NCI-H1105 treated with DMSO at 0.1 percent for 48 hours (cell line): ENCODE measurements around the gene FAM168A.

Experiments used
- DNase-seq: peaks from one replicate; lab custom pipeline; 2025; lab: John Stamatoyannopoulos, UW

The FAM168A gene, protein sequence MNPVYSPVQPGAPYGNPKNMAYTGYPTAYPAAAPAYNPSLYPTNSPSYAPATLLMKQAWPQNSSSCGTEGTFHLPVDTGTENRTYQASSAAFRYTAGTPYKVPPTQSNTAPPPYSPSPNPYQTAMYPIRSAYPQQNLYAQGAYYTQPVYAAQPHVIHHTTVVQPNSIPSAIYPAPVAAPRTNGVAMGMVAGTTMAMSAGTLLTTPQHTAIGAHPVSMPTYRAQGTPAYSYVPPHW

DNA sequence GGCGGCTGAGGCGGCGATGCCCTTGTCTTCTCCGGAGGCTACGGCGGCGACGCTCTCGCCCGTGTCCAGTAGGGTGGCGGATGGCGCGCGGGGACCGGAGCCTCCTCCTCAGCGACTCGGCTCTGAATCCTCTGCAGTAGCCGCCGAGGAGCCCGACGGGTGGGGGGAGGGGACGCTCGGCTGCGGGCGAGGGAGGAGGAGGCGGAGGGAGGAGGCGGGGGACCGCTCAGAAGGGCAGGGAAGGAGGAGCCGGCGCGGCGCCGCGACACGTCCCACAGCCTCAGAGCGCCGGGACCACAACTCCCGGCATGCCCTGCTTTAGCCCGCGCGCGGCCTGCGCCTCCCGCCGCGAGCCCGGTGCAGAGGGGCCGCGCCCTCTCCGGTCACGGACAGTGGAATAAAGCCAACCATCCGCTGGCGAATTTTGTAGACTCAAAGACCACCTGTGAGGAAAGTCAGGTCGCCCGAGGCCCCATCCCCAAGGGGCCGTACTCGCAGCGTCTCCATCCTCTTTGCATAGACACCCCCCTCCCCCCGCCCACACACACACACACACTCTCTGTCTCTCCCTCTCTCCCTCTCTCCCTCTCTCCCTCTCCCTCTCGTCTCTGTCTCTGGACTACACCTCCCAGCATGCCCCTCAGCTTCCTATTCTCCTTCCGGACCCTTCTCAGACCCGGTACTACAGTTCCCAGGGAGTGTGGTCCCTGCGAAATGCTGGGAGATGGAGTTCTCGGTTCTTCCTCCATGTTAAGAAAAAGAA, at the start of gene FAM168A:
TSS of gene FAM168A (minus strand) at position 157 of the 763 bp plus-strand sequence. CDS start 129,638 bp downstream, outside the sequence.
- DNase-seq = peak; percentile 98

DNA sequence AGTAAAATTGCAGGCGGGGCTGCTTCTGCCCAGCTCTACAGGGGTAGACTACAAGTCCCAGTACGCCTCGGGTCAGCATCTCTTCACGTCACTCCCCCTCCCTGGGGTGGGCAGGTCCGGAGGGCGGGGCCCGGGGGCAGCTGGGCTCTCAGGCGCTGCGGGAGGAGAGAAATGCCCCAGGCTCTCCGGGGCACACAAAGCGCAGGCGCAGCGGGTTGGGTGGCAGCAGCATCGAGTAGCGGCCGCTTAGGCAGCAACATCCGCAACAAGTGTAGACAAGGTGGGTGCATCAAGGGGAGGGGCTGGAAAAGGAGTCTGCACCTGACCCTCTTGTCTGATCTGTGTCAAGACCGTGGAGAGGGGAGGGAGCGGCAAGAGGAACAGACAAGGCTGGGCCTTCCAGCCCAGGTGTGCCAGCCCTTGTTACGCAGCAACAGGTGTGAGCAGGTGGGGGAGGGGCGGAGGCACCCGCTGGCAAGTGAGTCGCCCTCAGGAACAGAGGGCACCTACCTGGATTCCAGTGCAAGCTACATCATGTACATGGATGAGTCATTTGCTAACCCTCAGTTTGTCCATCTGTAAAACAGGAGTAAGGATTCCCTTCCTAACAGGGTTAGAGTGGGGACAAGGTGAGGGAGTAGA, 49.7 kb upstream of the FAM168A start:
- DNase-seq = peak; percentile 98

DNA sequence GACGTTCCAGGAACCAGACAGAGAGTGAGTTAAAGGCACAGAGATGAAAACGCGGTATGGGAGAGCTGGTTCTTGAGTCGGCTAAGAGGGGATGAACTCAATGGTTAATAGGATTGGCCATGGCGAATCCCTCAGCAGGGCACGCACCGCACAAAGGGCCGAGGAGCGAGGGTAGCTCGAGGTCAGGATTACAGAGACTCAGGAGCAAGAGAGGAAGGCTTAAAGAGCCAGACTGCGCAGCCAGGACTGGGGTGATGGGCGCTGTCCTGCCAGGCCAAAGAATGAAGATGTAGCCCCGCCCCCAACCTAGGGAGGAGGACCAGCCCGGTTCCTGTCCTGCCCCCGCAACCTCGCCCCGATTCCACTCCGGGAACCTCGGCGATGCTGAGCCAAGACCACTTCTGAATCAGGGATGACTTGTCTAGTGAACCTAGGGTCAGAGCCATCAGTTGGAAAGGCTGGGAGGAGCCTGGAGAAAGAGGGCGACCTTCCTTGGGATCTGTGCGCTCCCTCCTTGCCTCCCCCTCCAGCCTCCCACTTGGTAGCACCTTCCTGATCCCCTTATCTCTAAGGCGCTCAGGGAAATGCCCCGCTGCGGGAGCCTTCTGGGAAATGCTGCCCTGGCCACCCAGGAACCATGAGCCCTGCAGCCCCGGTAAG, 48.2 kb upstream of the FAM168A start, which contains the start of gene PLEKHB1:
TSS of gene PLEKHB1 (plus strand) at position 610 of the 660 bp plus-strand sequence. CDS start at position 638, 28 bp downstream.
- DNase-seq = no peak

DNA sequence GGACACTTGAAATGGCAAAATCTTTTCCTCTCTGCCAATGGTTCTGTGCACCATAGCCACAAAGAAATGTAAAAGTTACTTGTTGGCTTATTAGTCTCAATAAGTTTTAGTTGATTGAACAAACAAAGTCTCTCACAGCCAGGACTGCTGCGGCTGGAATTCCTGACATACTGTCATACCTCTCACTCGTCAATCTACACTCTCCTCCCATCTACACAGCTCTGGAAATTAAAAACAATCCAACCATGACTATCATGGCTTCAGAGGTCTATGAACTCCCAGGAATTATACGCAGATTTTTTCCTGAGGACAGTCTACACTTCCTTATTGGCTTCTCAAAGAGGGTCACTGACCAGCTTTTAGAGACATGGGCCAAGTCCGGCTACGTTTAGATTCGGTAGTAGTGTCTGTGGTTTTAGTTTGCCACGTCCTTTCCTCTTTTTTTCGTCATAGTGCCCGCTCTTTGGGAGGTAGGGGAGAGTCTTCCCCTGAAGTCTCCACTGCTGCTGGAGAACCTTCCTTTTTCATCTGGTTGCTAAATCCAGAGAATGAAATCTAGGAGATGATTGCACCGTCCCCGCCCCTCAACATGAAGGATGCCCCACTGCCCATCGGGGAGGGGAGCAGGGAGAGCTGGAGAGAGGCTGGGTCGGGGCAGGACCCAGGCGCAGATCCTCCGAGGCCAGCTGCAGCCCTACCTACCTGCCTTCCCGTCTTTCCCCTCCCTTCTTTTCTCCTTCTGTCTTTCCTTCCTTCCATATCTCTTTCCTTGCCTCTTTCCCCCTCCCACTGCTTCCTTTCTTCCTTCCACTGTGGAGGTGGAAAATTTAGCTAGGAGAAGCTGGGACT, 47.4 kb upstream of the FAM168A start:
- DNase-seq = no peak

DNA sequence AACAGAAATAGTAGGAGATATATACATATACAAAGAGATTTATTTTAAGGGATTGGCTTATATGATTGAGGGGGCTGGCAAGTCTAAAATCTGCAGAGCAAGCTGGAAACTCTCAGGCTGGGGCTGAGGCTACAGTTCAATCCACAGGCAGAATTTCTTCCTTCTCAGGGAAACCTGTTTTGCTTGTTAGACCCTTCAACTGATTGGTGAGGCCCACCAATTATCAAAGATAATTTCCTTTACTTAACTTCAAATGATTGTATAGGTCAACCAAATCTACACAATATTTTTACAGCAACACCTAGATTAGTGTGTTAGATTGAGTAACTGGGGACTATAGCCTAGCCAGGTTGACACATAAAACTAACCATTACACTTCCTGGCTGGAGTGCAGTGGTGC, 43.8 kb upstream of the FAM168A start:
- no peak for DNase-seq

DNA sequence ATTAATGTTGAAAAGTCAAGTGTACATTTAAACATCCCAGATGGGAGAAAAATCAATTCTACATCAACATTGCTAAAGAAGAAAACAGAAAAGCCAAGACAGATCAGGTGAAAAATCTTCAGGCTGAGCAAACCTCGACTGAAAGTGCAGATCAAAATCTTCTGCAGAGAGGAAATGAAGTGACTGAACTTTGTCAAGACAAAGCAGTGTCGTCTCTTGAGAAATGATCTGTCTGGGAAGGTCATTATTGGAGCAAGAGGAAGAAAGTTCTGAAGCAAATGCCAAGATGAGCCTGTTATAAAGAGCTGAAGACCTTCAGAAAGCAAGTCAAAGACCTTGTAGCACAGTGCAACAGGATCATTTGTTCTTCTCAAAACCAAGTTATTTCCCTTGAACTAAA, 42.7 kb upstream of the FAM168A start:
- no peak for DNase-seq

DNA sequence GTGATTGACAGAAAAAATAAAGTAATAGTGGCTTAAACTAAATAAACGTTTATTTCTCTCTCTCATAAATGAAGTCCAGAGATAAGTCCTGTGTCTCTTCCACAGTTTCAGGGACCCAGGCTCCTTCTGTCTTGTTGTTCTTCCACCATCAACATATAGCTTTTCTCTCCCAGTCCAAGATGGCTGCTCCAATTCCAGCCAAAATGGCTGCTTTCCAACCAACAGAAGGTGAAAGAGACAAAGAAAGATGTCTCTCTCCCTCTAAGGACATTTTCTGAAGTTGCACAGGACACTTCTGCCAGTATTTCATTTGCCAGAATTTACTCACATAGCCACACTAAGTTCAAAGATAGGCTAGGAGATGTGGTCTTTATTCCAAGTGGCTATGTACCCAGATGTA, 39.1 kb upstream of the FAM168A start:
- DNase-seq = peak; percentile 6

DNA sequence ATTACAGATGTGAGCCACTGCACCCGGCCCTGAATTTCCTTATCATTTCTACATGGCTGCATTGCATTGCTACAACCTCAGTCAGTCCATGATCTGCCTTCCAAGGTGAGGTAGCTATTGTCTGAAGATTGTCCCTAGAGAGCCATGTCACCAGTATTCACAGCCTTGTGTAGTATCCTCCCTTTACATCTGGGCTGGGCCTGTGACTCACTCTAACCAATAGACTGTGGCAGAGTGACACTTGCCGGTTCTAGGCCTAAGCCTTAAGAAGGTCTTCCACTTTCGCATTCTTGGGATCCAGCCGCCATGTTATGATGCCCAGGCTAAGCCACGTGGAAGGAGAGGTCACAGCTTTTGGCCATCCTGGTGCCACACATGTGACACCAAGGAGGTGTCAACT, 38.3 kb upstream of the FAM168A start:
- no peak for DNase-seq

DNA sequence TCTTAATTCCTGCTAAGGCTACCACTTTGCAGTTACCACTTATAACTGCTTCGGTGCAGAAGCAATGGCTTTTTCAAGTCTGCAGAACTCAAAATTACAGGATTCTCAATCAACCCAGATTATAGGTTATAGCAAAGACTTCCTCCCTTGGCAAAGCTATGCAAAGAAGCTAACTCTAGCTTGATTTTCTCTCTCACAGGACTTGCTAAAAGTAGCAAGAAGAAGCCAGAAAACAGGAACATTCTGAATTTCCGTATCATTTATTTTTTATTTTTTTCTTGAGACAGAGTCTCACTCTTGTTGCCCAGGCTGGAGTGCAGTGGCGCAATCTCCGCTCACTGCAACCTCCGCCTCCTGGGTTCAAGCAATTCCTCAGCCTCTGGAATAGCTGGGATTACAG, 37.8 kb upstream of the FAM168A start:
- no peak for DNase-seq

DNA sequence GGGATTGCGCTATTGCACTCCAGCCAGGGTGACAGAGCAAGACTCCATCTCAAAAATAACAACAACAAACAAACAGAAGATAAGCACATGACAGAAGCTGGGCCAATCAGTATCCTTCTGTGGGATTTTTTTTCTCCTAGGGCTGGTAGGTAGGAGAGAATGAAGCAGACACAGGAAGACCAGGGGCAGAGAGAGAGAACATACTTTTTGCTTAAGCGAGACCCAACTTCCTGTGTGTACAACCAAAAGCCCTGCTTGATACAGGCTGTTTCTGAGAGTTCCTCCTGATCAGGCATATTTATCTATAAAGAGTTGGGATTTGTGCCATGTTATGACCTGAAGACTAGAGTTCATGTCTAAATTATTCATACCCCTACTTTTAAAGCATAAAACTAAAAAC, 36.1 kb upstream of the FAM168A start:
- DNase-seq = no peak

DNA sequence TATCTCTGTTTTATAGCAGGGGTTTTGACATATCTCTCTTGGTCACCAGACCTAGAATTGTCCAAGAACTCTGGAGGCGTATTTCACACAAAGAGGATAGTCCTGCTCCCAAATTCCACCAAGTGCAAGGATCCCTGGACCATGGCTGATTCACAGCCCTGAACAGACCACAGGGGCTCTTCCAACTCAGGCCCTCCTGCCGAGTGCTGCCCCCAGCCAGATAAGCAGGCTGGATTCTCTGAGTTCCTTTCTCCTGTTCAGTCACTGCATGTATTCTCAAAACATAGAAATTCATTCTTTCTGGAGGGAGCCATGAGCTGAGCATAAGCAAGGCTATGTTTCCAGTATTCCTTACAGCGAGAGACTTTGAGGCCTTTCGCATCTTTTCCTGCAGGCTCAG, 35.1 kb upstream of the FAM168A start:
- no peak for DNase-seq

DNA sequence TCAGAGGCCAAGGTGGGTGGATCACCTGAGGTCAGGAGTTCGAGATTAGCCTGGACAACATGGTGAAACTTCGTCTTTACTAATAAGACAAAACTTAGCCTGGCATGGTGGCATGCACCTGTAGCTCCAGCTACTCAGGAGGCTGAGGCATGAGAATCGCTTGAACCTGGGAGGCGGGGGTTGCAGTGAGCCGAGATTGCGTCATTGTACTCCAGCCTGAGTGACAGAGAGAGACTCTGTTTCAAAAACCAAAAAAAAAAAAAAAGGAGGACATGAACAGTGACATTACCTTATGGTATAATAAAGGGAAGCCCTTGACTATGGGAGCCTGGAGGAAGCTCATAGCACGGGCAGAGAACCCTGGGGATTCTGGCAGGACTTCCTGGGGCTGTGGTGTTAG, 32.0 kb upstream of the FAM168A start:
- DNase-seq = no peak

DNA sequence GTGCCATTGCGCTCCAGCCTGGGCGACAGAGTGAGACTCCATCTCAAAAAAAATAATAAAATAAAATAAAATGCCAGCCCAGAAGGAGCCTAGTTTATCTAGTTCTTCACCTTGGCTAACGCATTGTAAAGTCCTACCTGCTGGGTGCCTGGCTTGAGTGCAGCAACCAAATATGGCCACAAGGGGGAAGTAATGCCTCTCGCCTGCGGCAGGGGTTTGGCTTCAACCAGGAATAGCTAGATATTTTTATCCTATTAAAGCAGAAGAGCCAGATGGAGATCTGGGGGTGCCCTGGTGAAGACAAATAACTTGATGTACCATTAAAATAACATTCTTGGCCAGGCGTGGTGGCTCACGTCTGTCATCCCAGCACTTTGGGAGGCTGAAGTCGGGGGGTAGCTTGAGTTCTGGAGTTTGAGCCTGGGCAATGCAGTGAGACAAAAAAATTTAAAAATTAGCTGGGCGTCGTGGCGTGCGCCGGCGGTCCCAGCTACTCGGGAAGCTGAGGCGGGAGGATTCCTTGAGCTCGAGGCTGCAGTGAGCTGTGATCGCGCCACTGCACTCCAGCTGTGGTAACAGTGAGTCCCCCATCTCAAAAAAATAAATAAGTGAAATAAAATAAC, 27.9 kb upstream of the FAM168A start:
- peak; percentile 74 for DNase-seq

DNA sequence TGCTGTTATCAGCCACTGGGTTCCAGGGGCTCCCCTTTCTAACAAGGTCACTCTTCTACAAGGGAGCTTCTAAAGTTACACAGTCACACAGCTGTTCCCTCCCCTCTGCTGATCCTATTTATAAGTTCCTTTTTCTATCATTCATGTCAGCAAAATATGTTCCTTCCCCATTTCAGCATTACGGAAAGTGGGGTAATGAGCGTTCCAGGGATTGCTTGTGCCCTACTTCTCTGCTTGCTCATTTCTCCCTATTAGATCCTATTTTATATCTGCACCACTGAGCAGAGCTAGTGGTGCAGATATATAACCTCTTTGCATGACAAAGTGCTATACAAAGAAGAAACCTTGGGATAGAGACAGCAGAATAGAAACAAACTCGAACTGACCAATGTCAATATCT, 25.8 kb upstream of the FAM168A start:
- no peak for DNase-seq

DNA sequence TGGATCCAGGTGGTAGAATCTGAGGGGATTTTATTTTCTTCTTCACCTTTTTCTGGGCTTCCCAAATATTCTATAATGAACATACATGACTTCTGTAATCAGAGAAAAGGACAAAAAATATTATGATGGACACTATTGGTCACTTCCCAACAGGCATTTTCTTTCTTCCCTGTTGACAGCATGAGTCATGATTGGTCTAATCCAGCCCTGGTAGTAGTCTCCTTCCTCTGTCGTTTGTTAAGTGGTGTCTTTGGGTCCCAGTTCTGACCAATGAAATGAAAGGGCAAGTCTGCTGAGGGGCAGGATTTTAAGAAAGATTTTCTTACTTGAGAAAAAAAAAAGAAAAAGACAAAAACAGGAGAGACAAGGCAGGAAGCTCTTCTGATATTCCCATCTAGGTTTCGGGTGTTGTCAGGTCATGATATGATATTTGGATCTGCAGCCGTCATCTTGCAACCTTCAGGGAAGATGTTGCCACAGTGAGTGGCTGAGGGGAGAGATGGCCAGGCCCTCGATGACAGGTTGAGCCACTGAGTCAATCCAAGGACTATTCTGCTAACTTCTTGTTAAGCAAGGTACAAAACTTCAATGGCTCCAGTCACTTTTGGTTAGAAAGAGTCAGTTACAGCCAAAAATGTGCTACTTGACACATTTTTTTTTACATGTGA, 25.1 kb upstream of the FAM168A start:
- DNase-seq = no peak

DNA sequence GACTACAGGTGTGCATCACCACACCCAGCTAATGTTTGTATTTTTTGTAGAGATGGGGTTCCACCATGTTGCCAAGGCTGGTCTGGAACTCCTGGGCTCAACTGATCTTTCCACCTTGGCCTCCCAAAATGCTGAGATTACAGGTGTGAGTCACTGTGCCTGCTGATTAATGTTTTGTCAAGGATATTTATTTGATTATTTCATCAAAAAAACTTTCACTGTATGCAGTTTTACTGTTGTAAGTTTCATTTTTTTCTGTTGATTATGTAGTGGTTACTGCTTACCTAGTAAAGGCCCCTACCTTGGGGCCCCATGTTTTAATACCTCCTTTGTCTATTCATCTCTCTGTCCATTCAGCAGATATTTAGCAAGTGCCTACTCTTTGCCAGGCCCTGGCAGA, 16.7 kb upstream of the FAM168A start:
- no peak for DNase-seq

DNA sequence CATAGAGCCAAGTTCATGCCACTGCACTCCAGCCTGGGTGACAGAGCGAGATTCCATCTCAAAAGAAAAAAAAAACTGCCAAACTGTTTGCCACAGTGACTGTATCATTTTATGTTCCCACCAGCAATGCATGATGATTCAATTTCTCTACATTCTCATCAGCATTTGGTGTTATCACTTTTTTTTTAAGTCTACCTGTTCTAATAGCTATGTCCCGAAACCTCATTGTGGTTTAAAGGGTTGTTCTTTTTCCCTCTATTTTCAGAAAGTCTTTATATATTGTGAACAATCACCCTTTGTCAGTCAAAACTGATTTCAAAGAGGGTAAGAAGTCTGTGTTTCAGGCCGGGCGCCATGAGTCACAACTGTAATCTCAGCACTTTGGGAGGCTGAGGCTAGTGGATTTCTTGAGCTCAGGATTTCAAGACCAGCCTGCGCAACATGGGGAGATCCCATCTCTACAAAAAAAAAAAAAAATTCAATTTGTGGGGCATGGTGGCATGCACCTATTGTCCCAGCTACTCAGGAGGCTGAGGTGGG, 14.8 kb upstream of the FAM168A start:
- DNase-seq = no peak

DNA sequence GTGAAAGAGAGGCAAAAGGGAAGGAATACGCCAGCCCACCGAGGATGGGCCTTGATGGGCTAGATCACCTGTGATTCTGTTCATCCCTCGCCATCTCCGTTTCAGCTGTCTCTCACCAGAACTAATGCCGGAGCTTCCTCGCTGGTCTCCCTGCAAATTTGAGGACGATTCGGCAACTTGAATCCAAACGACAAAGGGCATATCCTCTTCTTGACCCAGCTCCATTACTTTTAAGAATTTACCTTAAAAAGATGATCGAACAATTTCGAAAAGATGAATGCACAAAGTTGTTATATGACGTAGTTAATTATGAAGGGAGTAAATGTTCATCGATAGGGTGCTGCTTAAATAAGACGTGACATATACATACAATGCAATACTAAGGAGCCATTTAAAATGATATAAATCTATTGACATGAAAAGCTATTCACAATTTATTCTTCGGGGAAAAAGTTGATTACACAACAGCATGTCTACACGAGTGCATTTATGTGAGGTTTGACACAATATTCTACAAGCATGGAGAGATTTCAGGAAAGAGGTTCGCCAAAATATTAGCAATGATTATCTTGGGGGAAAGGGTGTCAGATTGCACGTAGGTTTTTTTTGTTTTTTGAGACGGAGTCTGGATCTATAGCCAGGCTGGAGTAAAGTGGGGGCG, 937 bp upstream of the FAM168A start:
- peak; percentile 67 for DNase-seq

DNA sequence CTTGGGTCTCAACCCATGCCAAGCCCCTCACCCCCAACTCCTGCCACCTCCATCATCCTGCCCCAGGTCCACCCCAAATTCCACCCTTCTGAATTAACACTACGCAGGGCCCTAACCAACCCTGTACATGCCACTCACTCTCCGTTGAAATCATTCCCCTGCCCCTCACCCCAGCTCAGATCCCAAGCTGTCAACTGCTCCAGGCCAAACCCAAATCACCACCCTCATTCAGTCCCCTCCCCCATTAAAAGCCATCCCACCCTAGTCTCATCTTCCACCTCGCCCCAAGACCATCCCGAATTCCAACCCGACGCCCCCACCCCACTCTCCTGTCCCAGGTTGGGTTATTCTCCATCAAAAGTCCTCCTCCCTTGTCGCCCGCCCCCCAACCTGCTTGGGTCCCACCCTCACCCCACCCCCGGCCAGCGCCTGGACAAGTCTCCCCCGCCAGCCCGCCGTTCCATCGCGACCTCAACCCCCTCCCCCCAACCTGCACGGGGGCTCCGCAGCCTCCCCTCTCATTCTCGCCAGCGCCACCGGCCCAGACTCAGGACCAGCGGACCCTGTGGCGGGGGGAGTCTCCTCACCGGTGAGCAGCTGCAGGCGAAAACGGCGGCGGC, 466 bp downstream of the FAM168A start:
- DNase-seq = no peak
